ENCODE results near the gene EPHA5.
"Not testable (repeated sequence)": the region's sequence is repeated elsewhere in the genome, so short reads cannot be mapped to it uniquely, and the experiment has no call there.

The EPHA5 gene

GRCh38 chr4:65367306-65367705 lies 303.0 kb downstream of the EPHA5 start:
- no peak for DNase-seq (ENCODE audit: low spot score)

- DNase-seq (ENCODE audit: low spot score): no peak
These were observed 311.4 kb downstream of the EPHA5 start for GRCh38 chr4:65358914-65359313.

- DNase-seq (ENCODE audit: low spot score): no peak
These were observed 317.2 kb downstream of the EPHA5 start for GRCh38 chr4:65353098-65353497.

- no peak for DNase-seq (ENCODE audit: low spot score)
These were observed 325.9 kb downstream of the EPHA5 start for GRCh38 chr4:65344278-65344825.

- DNase-seq (ENCODE audit: low spot score): no peak
These were observed 326.9 kb downstream of the EPHA5 start for GRCh38 chr4:65343342-65343741.

DNA sequence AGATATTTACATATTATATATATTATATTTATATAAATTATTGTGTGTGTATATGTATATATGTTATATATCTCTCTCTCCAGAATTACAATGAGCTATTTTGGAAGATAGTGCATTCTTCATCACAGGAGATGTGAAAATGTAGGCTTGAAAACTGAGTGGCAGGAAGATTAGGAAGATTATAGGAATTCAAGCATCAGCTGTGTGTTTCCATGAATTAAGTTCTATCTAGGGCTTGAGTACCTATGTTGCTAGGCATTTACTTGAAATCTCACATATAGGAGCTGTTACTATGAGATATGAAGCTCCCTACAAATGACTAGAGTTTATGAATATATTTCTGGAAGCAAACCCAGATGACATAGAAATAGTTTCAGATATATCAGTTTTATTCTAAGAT lies 328.7 kb downstream of the EPHA5 start:
- DNase-seq (ENCODE audit: low spot score): no peak

DNA sequence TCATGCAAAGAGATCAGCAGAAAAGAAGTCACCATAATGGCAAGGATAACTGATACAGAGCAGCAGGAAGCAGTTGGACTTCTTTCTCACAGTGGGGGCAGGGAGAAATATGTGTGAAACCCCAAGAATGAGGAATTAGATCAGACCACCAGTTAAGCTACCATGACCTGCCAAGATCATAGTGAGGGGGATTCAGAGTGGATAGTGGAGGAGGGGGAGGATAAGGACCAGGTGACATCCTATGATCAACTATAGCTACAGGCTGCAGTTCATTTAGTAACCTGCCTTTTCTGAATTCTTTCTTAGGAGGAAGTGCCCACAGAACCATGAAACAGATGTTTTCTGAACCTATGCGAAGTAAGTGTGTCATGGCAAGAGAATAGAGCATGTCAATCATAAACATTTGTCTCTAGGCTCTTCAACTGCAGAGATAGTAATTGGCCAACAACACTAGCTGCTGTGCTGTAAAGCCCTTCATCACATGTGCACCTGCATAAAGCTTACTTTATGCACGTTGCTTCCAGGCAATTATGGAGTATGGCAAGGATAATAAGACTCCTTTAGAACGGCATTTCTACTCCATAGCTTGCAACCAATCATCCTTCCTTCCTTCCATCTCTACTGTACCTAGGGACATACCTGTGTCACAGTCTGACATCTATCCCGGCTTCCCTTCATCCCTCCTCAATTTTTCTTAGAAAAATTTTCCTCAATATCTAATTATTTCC lies 329.7 kb downstream of the EPHA5 start:
- no peak for DNase-seq (ENCODE audit: low spot score)

DNA sequence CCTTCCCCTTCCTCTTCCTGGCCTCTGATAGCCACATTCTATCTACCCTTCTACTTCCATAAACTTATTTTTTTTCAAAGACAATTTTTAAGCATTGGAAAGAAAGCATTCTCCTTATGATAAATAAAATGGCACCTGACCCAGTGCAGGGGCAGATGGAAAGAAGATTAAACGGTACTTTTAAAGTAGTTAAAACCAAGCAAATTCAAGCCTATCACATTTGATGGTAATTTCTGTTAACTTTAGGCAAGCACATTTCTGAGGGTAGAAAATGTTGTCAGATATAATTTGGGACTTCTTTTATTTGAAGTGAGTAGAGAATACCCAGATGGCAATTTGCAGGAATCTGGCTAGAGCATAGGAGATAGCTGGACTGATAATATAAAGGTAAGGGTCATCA lies 332.9 kb downstream of the EPHA5 start:
- no peak for DNase-seq (ENCODE audit: low spot score)

- no peak for DNase-seq (ENCODE audit: low spot score)
These were observed 333.8 kb downstream of the EPHA5 start for GRCh38 chr4:65336465-65336864.

DNA sequence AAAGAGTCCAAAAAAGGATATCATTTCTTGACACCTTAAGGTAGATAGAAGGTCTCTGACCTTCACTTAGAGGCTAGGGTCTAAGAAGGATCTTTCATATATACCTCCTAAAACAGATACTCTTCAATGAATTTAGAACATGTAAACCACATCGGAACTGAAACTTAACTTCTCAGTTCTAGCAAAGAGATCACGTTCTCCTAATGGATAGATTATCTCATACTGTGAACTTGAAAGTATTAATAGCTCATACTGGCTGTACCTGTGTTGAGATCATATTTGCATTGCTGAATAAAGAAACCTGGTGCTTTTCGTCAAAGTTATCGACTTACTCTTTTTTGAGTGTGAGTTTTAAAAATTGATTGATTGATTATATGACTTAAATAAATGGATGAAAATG lies 353.8 kb downstream of the EPHA5 start:
- DNase-seq (ENCODE audit: low spot score): no peak

DNA sequence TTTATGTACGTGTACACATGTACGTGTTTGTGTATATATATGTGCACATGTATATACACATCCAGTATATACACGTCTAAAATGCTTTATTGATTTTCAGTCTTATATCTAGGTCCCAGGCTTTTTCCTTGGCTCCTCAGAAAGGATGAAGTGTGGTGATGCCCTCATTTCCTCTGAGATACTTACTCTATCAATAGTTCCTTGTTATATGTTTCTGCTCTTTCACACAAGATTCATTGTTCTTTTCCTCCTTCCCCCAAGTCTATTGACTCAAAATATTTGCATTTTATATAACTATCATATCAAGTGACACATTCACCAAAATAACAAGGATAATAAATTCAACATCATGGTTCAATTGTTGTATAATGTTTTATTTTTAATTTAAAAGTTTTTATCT lies 359.2 kb downstream of the EPHA5 start:
- no peak for DNase-seq (ENCODE audit: low spot score)

DNA sequence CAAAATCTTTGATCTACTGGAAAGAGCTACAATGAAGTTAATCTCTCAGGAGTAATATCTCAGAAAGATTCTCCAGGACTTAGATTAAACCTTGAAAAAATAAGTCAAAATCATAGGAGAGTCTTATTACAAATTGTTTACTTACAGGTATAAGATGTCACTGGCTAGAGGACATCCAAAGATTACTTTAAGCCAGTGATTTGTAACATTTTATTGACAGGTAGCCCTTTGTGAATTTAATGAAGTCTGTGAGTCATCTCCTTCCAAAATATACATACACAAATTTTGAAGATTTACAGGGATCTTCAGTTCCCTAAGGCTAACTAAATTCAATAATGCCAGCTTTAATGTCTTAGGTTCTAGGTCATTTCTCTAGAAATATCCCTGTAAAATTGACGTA lies 359.7 kb downstream of the EPHA5 start:
- DNase-seq (ENCODE audit: low spot score): no peak

GRCh38 chr4:65308626-65309025 lies 361.7 kb downstream of the EPHA5 start:
- DNase-seq (ENCODE audit: low spot score): not testable (repeated sequence)

- DNase-seq (ENCODE audit: low spot score): no peak
These were observed 368.1 kb downstream of the EPHA5 start for GRCh38 chr4:65302145-65302544.

DNA sequence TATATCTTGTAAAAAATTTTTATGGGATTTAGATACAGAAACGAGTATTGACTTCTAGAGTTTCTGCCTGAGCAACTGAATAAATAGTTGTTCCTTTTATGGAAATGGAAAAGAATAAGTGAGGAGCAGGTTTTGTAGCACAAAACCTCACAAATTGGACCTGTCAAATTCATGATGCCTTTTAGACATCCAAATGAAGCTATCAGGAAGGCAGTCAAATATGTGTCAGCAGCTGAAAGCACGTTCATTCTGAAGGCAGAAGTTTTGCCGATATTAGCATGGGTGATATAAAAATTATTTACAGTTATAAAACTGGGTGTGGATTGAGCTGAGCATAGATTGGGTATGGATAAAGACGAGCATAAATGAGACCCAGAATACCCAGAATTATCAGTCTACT lies 374.0 kb downstream of the EPHA5 start:
- DNase-seq (ENCODE audit: low spot score): no peak

GRCh38 chr4:65287071-65287470 lies 383.2 kb downstream of the EPHA5 start:
- no peak for DNase-seq (ENCODE audit: low spot score)
